ENCODE measurements around the gene AGO3.

DNA sequence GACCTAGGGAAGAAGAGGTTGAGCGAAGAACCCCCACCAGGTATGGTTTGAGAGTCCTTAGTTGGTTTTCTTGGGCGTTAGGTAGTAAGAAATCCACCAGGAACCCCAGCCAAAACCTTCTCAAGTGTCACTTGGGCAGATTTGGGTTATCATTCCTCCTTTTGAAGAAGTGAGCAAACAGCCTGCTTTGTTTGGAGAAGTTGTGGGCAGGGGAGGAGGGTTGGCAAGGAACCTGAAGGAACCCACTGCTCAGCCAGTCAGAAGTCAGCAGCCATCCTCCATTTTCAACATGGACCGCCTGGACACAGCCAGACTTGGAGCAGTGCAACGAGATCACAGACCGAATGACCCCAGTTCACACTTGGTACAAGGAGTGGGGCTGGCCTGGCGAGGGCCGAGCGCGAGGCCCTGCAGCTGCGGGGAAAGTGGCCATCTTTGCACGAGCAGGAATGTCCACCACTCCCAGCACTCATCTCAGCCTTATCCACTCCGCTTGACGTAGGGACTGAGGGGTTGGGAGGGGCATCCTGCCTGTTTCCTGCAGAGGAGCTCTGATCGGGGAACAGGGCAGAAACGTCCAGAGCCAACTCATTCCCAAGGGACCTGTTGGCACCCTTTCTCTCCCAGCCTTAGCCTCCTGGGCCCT is 165.0 kb downstream of the AGO3 start:
- TF ChIP-seq, protein P1, sequence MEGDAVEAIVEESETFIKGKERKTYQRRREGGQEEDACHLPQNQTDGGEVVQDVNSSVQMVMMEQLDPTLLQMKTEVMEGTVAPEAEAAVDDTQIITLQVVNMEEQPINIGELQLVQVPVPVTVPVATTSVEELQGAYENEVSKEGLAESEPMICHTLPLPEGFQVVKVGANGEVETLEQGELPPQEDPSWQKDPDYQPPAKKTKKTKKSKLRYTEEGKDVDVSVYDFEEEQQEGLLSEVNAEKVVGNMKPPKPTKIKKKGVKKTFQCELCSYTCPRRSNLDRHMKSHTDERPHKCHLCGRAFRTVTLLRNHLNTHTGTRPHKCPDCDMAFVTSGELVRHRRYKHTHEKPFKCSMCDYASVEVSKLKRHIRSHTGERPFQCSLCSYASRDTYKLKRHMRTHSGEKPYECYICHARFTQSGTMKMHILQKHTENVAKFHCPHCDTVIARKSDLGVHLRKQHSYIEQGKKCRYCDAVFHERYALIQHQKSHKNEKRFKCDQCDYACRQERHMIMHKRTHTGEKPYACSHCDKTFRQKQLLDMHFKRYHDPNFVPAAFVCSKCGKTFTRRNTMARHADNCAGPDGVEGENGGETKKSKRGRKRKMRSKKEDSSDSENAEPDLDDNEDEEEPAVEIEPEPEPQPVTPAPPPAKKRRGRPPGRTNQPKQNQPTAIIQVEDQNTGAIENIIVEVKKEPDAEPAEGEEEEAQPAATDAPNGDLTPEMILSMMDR (IDR thresholded peaks at IDR 0.05), result no peak
- TF ChIP-seq POLR2AphosphoS5 (IDR thresholded peaks at IDR 0.05; ENCODE audit: low read depth, low read length) (no peak), SIN3A (IDR thresholded peaks at IDR 0.05; ENCODE audit: borderline replicate concordance, insufficient read depth, low read depth, low read length) (no peak)

Measured in Panc1 (cell line).